Right ventricle myocardium superior (tissue), 1 donor: Measurements from ENCODE around the gene MAP2K5. TPM values are rescaled to one million over a fixed set of nuclear protein-coding genes. Genes with fewer than 3 reads are reported as not detected.

Experiments
- ATAC-seq: fragments of 200-7000 bp; cut with Tn5 transposase; one replicate; pipeline ENCODE4 v1.9.1; 2020; ENCODE audit warnings: mild to moderate bottlenecking; ENCODE audit not compliant: poor library complexity
- DNase-seq: peaks from one replicate; pipeline ENCODE4 v3.0.0-alpha.2; 2020
- intact Hi-C: fragments of 100-400 bp; cut with DNase I; formaldehyde crosslinking; loops from one replicate; pipeline ENCODE4 v1.11.2; 2022
- total RNA-seq: library from RNA; stranded (reverse); fragmentation: NEBNext Ultra II Directional; extraction: Animal tissue kit (Norgen Biotek cat#: 25700); gene quantifications from one replicate; pipeline ENCODE4 v1.2.1, GENCODE V29; 2021
- donor health status: DM: no; HTN: yes; CAD: no; lungs with severe emphysema.

The MAP2K5 gene
- total RNA-seq, 1 donor from 2014 or later, result 18.8 TPM

- DNase-seq (no peak), ATAC-seq (no peak)
- intact Hi-C loops, result no loop called here
Measured at GRCh38 chr15:67783303-67783702, 240.8 kb downstream of the MAP2K5 start.

GRCh38 chr15:67784090-67784781 lies 241.7 kb downstream of the MAP2K5 start:
- intact Hi-C loops, result no loop called here
- ATAC-seq (no peak), DNase-seq (no peak)

DNA sequence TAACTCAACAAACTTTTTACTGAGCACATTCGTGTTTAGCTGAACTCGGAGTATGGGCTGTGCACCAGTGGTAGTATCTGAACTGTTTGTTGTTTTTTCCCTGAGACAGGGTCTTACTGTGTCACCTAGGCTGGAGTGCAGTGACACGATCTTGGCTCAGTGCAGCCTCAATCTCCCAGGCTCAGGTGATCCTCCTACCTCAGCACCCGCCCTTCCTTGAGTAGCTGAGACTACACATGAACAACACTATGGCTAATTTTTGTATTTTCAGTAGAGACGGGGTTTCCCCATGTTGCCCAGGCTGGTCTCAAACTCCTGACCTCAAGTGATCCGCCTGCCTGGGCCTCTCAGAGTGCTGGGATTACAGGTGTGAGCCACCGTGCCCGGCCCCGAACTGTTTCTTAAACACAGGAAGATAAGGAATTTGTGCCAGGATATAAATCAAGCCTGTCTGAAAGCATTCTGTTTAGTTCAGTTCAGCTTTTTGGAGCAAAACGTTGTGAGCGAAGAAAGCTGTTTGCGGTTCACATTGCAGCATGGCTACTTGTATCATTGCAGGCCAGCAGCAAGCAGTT lies 242.4 kb downstream of the MAP2K5 start:
- ATAC-seq (no peak), DNase-seq (no peak)
- intact Hi-C loops, result no loop called here

DNA sequence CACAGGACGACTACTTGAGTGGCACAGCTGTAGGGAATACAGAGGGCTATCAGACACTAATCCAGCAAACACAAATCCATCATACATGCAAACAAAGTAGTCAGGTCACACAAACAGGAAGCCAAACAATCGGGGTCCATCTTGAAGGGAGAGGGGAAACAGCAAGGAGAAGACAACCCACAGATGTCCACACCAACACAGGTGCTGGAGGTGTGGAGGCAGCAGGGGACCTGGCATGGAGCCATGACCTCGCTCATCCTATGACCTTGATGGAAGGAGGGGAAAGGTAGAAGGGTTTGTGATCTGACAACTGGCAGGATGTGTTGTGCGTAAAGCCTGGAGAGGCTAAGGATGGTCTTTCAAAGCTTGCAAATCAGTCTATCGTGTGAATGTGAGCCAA lies 242.9 kb downstream of the MAP2K5 start:
- intact Hi-C loops, result no loop called here
- DNase-seq (no peak), ATAC-seq (no peak)

GRCh38 chr15:67786646-67787045 lies 244.1 kb downstream of the MAP2K5 start:
- no peak for DNase-seq
- intact Hi-C loops, result no loop called here
- no peak for ATAC-seq

DNA sequence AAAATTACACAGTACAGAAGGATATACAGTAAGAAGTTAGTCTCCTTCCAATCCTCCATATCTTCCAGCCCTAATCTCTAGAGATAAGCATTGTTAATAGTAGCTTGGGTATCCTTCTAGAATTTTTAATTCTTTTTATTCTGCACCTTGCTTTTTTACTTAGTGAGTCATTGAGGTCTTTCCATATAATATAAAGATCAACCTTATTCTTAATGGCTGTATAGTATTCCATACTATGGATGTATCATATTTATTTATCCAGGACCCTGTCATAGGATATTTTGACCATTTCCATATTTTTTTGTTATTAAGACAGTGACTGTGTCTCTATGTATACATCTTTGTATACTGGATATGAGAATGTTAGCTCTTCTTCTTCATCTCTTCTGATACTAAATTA lies 246.5 kb downstream of the MAP2K5 start:
- DNase-seq, result no peak
- intact Hi-C loops, result no loop called here
- ATAC-seq, result no peak

DNA sequence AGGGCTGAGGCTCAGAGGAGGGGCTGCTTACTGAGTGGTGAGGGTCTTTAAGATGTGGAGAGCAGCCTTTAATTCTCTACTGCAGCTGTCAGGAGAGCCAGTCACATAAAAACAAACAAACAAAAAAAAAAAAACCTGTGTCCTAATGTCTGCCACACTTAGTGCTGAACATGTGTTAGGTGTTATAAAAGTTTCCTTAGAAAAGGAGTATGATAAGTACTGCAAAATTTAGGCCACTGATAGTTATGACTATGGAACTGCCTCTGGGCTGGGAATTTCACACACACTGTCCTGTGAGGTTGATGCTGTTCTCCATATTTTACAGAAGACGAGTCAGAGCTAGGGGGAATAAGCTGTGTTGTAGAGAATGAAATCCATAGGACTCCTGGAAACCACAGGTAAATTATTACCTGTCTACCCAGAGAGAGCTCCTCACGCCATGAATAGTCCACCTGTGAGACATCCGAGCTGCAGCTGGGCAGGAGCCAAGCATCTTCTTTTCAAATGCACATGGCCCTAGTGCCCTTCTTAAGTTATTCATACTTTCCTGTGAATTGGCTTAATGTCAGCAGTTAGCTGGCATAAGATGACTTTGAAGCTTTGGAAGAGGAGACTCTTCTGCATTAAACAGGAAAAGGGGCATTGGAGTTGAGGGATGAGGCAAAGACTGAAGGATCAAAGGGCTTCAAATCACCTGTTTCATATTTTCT lies 248.3 kb downstream of the MAP2K5 start:
- ATAC-seq (no peak), DNase-seq (no peak)
- intact Hi-C loops, result no loop called here

DNA sequence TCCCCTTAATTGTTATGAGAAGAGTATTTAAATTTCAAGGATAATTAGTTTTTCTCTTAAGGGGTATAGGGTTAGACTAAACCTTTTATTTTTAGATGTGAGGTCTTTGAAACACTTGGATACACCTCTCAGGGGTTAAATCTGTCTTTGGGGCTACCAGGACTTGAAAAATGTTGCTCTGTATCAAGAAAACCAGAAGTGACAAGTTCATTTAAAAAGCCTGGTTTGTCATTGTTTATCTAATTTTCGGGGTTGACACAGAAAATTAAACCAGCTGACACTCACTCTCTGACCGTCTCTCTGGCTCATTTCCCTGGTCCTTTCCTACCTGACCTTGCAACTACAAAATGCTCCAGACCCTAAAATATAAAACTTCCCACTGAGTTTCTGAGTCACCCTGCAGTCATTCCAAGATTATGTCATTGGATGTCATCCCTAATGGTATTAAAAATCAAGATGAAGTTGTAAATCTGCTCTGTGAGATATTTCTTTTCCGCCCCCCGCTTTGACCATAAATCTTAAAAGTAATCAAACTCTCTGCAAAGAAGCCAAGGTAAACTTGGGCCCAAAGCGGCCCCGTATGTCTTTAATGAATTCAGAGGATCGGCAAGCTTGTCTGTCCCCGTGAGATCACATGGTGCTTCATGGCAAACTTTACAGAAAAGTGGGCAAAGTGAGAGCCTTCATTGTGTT lies 249.9 kb downstream of the MAP2K5 start:
- ATAC-seq, result no peak
- intact Hi-C loops, result no loop called here
- DNase-seq, result no peak

DNA sequence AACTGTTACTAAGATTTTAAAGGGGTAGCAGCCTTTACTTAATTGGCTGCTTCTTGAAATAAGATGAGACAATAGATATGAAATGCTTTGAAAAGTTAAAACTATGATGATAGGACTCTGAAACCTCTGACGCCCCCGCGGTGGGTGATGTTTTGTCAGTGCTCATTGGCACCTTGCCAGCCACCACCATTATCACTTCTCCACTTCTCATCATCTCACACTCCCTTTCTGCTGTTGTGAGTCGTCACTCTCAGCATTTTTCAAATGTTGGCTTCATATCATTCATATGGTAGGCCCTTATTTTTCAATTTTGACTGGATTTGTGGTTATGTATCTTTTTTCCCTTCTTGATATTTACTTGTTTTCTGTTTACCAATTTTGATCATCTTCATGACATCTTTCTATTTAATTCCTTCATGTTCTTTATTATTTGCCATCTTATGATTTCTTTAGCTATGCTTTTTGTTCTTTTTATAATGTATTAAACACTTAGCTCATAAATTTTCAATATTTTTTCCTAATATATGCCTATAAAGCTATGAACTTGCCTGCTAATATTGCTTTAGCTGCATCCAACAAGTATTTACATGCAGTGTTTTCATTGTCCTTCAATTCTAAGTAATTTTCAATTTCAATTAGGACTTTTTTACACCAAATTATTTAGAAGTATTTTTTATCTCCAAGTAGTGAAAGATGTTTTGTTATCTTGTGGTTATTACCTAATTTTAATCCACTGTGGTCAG lies 252.5 kb downstream of the MAP2K5 start:
- intact Hi-C loops, result no loop called here
- DNase-seq (no peak), ATAC-seq (no peak)

DNA sequence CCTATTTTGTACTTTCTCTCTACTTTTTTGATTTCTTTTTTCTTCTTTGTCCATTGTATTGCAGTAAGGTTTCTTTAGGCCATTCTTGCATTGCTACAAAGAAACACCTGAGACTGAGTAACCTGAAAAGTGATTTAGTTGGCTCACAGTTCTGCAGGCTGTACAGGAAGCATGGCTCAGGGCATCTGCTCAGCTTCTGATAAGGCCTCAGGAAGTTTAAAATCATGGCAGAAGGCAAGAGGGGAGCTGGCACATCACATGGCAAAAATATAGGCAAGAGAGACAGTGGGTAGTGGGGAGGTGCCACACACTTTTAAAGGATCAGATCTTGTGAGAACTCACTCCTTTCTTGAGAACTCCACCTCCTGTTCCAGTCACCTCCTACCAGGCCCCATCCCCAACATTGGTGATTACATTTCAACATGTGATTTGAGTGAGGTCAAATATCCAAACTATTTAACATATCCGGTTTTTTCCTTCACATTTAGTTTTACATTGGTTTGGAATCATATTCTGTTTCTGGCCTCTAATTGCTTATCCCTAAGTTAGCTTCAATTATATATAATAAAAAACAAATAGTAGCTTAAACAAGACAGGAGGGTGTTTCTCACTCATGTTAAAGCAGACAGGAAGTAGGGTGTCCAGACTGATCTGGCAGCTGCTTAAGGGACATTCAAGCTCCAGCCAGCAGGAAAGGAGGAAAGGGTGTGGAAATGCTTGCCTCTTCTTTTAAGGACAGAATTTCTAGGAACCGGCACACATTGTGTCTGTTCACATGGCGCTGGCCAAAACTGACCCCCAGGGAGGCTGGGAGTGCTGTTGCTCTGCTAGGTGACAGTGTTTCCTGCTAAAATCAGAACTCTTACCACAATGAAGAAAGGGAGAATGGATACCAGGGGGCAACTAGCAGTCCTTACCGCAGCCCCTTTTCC lies 254.0 kb downstream of the MAP2K5 start:
- intact Hi-C loops, result no loop called here
- DNase-seq, result no peak
- no peak for ATAC-seq

DNA sequence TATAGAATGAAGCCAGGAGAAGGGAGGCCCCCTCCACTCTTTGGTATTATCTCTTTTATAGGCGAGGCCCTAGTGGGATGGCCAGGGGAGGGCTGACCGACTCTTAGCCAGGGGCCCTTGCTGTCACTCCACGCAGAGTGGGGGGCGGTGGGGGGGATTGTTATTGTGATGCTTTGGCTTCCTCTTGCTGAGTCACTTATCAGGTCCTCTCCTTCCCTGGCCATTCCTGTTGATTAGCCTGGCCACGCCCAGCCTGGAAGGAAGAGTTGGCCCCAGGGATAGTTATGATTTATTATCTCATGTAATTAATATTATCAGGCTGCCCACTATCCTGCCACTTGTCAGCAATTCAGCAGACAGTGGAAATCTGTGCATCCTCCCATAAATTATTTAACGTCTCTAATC lies 257.3 kb downstream of the MAP2K5 start:
- intact Hi-C loops, result no loop called here
- DNase-seq (no peak), ATAC-seq (no peak)

DNA sequence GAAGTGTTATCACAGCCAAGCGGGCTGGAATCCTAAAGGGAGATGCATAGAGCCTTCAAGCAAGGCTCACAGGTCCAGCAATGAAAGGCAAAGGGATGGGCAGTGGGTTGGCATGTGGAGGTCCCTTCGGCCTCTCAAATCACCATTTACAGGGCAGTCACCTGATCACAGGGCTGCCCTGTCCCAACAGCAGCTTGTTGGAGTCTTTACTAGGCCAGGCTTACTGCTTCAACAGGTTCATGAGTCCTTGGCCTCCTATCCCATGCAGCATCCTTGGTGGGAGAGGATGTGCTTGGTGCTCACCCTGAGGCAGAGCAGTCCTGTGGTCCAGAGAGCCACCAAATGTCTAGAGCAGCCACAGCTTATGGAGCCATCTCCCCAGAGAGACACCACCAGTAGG lies 258.6 kb downstream of the MAP2K5 start:
- intact Hi-C loops, result no loop called here
- DNase-seq, result no peak

DNA sequence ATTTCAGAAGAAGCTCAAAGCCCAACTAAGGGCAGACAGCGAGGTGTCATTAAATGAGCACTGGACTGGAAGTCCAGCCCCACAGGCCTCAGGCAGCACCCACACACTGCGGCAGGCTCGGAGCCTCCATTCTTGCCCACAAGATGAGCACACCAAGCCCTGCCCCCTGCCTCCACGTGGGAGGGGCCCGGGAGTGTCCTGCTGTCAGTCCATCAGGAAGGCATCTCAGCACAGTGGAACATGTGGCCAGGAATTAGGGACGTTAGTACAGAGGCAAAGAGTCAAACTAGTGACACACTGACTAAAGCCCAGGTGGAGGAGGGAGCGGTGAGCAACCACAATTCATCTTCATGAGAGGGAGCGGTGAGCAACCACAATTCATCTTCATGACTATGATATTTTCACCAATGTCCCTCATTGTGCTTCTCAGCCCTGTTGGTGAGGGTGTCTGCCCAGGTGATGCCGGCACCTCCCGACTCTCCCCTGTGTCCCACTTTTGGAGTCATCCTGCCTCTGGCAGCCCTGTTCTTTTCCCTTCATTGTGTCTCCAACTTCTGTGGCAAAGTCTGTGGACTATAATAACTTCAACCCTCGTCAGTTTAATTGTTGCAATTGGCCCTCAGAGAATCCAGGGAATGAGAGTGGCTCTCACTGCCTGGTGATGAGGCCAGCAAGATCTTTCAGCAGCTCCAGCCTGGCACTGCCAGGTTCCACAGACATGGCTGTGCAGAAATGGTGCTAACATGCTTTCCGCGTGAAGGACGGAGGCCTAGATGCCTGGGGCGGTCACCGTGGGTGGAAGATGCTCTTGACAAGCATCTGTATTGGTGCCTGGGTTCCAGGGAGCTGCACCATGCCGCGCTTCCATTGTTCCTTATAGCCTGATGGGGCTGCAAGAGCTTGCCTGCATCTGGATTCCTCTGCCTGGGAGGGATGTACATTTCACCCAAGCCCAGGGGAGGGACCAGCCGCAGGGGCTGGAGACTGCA lies 259.7 kb downstream of the MAP2K5 start:
- ATAC-seq (no peak), DNase-seq (no peak)
- intact Hi-C loops, result no loop called here

More for the DNA sequence above, 258.6 kb downstream of the MAP2K5 start:
- ATAC-seq, result no peak

DNA sequence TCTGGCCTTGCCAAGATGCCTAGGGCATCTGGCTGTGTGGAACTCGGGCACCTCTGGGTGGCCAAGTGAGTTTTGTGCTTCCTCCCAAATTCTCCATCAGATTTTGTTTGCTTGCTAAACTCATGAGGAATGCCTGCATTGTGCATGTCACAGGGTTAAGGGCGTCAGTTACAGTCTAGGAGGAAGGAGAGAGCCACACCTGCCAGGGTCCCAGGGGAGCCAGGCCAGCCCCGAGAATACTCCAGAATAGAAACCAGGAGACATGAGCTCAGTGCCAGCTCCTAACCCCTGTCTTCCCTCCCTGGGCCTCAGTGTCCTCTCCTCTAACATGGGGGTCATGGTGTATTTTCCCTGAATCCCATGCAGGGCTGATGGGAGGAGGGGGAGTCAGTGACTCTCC lies 260.8 kb downstream of the MAP2K5 start:
- intact Hi-C loops, result no loop called here
- no peak for DNase-seq
- no peak for ATAC-seq

- intact Hi-C loops, result no loop called here
- DNase-seq (no peak), ATAC-seq (no peak)
Measured at GRCh38 chr15:67803996-67804843, 261.7 kb downstream of the MAP2K5 start.
